GM18520 (cell line): ENCODE results near the gene CRLF3.
"Not testable (repeated sequence)": the region's sequence is repeated elsewhere in the genome, so short reads cannot be mapped to it uniquely, and the experiment has no call there.

Source experiments
- ATAC-seq: cut with Tn5 transposase; IDR thresholded peaks from one replicate; pipeline ENCODE4 v1.9.1; 2021; ENCODE audit not compliant: unreplicated experiment

CRLF3 gene, protein sequence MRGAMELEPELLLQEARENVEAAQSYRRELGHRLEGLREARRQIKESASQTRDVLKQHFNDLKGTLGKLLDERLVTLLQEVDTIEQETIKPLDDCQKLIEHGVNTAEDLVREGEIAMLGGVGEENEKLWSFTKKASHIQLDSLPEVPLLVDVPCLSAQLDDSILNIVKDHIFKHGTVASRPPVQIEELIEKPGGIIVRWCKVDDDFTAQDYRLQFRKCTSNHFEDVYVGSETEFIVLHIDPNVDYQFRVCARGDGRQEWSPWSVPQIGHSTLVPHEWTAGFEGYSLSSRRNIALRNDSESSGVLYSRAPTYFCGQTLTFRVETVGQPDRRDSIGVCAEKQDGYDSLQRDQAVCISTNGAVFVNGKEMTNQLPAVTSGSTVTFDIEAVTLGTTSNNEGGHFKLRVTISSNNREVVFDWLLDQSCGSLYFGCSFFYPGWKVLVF

GRCh38 chr17:30824356-30825145, at the start of gene CRLF3:
Gene CRLF3 (minus strand): TSS chr17:30824692. CDS start chr17:30824651, 41 bp downstream.
- ATAC-seq: peak; percentile 81

DNA sequence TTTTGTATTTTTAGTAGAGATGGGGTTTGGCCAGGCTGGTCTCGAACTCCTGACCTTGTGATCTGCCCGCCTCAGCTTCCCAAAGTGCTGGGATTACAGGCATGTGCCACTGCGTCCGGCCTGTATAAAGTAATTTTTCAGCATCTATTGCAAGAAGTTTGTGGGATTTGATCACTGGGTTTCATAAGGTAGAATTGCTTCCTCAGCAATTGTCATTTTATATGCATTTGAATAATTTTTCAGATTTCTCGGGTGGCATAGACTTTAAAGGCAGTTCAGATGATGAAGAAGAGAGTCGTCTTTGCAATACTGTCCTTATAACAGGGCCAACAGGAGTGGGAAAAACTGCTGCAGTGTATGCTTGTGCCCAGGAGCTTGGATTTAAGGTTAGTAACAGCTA, 44.5 kb upstream of the CRLF3 start:
- no peak for ATAC-seq

GRCh38 chr17:30864636-30865035, 40.1 kb upstream of the CRLF3 start:
- no peak for ATAC-seq

DNA sequence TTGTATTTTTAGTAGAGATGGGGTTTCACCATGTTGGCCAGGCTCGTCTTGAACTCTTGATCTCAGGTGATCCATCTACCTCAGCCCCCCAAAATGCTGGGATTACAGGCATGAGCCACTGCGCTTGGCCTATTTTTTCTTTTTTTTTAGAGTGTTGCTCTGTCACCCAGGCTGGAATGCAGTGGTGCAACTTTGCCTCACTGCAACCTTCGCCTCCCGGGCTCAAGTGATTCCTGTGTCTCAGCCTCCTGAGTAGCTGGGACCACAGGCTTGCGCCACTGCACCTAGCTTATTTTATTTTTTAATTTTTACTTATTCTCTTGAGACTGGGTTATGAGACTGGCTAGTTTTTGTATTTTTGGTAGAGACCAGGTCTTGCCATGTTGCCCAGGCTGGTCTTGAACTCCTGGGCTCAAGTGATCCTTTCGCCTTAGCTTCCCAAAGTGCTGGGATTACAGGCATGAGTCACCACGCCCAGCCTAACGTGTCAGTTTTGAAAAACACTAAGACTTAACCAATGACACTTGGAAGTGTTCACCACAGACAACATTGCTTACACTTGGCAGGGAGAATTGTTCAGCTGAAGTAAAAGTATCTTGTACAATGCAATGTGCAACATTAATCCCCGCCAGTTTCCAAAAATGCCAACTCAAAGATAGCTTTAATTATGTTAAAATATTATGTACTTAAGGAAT, 34.2 kb upstream of the CRLF3 start:
- ATAC-seq: no peak

- ATAC-seq: no peak
Measured at GRCh38 chr17:30854146-30854545, 29.7 kb upstream of the CRLF3 start.

GRCh38 chr17:30848021-30848420, 23.5 kb upstream of the CRLF3 start:
- no peak for ATAC-seq

GRCh38 chr17:30840771-30841170, 16.3 kb upstream of the CRLF3 start:
- no peak for ATAC-seq

DNA sequence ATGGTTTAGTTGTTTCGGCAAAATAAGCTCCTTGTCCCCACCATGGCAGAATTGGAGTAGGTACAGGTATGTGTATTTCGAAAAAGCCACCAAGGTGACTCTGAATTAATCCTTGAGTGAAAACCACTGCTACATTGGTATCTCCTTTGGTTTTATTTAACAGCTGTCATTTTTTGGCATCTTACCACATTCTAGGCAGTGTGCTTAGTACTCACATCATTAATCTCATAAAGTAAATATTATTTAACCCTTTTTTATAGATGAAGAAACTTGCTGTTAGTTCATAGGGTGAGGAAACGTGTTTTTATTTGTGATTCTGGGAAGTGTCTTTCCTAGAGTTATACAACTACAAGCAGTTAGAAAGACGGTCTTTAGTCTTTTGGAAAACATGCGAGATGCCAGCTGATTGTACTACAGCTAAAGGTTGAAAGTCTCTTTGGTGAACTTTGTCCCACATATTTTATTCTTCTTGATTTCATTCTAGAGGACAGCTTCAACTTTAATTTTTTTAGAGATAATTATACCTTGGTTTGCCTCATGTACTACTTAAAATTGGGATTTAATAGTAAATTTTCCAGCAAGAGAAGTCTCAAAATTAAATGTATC, 13.8 kb upstream of the CRLF3 start:
- no peak for ATAC-seq

GRCh38 chr17:30832438-30833124, 8.1 kb upstream of the CRLF3 start:
- no peak for ATAC-seq

DNA sequence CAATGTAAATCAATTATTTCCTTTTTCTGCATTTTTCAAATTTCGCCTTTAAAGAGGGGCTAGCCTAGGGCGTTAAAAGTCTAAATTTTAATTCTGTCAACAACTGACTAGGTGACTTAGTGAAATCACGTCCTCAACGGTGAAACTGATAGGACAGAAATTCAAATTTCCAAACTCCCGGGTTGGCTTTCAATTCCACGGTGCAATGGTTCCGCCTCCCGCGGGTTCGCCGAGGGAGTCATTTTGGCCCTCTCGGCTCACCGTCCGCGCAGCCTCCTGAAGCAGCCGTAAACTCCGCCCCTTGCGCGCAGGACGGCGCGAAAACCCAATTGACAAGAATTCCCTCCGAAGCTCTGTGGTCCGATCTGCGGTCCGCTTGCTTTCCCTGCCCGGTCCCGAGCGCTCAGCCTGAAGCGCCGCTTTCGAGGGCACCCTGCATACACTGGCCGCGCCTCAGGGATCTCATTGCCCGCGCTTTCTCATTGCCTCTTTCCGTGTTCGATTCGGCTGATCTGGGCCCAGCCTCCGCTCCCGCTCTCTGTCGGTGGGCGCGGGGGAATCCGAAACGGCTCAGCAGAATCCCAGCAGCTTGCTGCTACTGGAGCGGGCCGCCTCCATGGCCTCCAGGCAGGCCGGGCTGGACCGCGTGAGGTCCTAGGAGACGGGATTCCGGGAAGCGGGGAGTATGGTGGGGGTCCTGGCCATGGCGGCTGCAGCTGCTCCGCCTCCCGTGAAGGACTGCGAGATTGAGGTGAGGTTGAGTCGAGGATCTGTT, 7.4 kb upstream of the CRLF3 start, which contains the start of gene ATAD5:
Gene ATAD5, plus strand, starts transcription at position 304 of the 775 bp plus-strand sequence. Its CDS starts 382 bp downstream, at position 686.
- peak; percentile 77 for ATAC-seq

DNA sequence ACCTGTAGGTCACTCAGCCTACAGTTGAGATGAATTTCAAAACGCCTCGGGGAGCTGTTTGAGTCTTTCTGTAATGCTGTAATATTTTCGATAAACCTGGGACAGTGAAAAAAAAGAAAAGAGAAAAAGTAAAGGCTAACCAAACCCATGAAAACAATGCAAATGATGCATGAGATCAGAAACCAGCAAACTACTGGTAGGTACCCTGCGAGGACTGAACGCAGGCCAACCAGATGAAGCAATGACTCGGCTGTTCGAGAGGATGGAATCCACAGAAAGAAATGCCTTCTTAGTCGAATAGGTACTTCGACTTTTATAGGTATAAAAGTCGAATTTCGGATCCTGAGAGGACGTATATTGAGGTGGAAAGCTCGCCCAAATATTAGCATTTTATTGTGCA, 6.8 kb upstream of the CRLF3 start:
- ATAC-seq: peak; percentile 11

DNA sequence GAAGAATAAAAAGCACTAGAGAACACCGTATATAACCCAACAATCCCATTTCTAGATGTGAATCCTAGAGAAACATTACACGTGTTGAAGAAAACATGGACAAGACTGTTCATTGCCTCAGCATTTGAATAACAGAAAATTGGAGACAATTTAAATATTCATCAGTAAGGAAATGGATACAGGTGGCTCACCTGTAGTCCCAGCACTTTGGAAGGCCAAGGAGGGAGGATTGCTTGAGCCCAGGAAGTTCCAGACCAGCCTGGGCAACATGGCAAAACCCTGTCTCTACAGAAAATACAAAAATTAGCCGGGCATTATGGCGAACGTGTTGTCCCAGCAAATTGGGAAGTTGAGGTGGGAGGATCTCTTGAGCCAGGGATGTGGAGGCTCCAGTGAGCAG, 4.5 kb upstream of the CRLF3 start:
- no peak for ATAC-seq

DNA sequence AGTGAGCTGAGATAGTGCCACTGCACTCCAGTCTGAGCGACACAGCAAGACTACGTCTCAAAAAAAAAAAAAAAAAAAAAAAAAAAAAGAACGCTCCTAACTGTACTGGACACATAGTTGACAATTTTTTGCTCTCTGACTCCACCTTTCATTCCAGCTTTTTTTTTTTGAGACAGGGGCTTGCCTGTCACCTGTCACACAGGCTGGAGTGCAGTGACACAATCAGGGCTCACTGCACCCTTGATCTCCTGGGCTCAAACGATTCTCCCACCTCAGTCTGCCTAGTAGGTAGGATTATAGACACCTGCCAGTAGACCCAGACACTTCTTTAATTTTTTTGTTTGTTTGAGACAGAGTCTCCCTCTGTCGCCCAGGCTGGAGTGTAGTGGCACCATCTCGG, 2.6 kb upstream of the CRLF3 start:
- ATAC-seq: no peak

DNA sequence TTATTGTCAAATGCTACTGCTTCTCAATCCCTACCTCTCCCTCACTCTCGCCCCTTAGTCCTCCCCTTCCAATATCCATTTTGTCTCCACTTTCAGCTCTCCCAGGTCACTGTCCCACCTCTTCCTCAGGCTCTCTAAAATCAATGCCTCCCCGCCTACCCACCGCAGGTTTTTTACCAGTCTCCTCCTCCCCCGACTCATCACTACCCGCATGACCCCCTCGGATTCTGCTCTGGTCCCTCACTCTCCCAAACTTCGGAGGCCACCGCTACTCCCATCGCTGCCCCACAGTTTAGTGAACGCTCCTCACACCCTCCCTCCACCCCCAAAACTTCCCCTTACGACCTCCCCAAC, 513 bp downstream of the CRLF3 start:
- ATAC-seq: no peak

GRCh38 chr17:30823421-30823820, 1.1 kb downstream of the CRLF3 start:
- ATAC-seq: no peak

- not testable (repeated sequence) for ATAC-seq
Measured at GRCh38 chr17:30822919-30823318, 1.6 kb downstream of the CRLF3 start.

GRCh38 chr17:30821871-30822723, 2.4 kb downstream of the CRLF3 start:
- ATAC-seq: no peak

GRCh38 chr17:30819971-30820705, 4.4 kb downstream of the CRLF3 start:
- no peak for ATAC-seq
